ENCODE results near the gene SORCS2.

The SORCS2 gene

DNA sequence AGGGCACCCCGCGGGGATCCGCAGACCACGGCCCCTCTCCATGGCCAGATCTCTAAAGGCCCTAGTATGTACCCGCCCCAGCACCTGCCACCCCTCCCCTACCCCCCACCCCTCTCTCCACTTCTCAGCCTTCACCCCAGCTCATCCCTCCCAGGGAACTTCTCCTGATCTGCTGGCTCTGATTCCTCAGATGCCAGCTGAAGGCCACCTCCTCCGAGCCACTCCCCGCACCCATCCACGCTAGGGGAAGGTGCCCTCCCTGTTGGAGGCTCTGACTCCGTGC, 230.5 kb downstream of the SORCS2 start:
- ChIA-PET POLR2A (no interaction called here), CTCF (no interaction called here)
- TF ChIP-seq LEF1 (IDR thresholded peaks at IDR 0.05; ENCODE audit: borderline replicate concordance) (no peak), ARNT (IDR thresholded peaks at IDR 0.05) (no peak), SP1 (IDR thresholded peaks at IDR 0.05) (no peak), FOXK2 (IDR thresholded peaks at IDR 0.05) (no peak)
- DNase-seq (ENCODE audit: extremely low spot score): no peak

- ChIA-PET POLR2A (interaction anchor here (1.0 kb wide), 1 partner anchor 34 kb away, joined by 3 read pairs; no protein-coding TSS in a partner anchor), CTCF (no interaction called here)
Measured at GRCh38 chr4:7423391-7423790, 231.1 kb downstream of the SORCS2 start.

DNA sequence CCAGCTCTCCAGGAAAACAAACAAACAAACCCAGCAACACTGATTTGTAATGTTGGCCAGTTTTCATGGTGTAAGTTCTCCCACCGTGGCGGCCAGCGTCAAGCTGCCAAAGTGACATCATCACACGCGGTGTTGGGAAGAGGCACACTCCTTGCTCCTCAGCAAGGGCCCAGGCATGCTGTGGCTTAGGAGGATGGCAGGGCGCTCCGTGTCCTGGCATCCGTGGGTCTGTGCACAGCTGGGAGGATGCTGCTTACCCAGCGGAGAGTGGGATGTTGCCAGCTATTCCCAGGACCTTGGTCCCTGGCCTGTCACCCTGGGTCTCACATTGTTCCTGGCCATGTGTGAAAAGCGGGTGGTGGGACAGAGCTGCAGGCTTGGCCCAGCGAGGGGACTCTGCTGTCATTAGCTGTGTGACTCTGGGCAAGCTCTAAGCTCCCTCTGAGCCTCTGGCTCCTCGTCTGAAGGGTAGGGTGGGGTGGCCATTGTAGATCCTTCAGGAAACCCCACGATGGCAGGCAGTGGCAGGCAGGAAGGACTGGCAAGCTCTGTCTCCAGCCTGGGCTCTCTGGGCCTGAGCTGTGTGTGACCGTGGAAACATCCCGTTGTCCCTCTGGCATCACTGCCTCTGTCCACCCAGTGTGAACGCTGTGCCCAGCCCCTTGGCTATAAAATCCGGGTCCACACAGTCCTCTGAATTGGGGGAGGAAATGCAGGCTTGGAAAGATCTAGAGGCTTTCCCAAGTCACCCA, 231.6 kb downstream of the SORCS2 start:
- TF ChIP-seq FOXK2 (IDR thresholded peaks at IDR 0.05) (no peak), FOXM1 (IDR thresholded peaks at IDR 0.05; ENCODE audit: borderline replicate concordance) (no peak), SP1 (IDR thresholded peaks at IDR 0.05) (no peak), ARNT (IDR thresholded peaks at IDR 0.05) (no peak), FOXA1 (IDR thresholded peaks at IDR 0.05) (no peak), L3MBTL2 (conservative IDR thresholded peaks at IDR 0.05) (no peak), CTBP1 (IDR thresholded peaks at IDR 0.05; ENCODE audit: borderline replicate concordance) (no peak), TARDBP (IDR thresholded peaks at IDR 0.05) (no peak), SUZ12 (IDR thresholded peaks at IDR 0.05) (no peak), ZNF384 (IDR thresholded peaks at IDR 0.05) (no peak), NFRKB (IDR thresholded peaks at IDR 0.05) (no peak), HDGF (IDR thresholded peaks at IDR 0.05; ENCODE audit: borderline replicate concordance) (no peak), LEF1 (IDR thresholded peaks at IDR 0.05; ENCODE audit: borderline replicate concordance) (no peak), BHLHE40 (IDR thresholded peaks at IDR 0.05; ENCODE audit: borderline replicate concordance) (no peak)
- TF ChIP-seq, protein P1, sequence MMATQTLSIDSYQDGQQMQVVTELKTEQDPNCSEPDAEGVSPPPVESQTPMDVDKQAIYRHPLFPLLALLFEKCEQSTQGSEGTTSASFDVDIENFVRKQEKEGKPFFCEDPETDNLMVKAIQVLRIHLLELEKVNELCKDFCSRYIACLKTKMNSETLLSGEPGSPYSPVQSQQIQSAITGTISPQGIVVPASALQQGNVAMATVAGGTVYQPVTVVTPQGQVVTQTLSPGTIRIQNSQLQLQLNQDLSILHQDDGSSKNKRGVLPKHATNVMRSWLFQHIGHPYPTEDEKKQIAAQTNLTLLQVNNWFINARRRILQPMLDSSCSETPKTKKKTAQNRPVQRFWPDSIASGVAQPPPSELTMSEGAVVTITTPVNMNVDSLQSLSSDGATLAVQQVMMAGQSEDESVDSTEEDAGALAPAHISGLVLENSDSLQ (IDR thresholded peaks at IDR 0.05): no peak
- DNase-seq (ENCODE audit: extremely low spot score): no peak
- POLR2A ChIA-PET: interaction anchor here (1.0 kb wide), 1 partner anchor 35 kb away, joined by 3 read pairs; no protein-coding TSS in a partner anchor
- CTCF ChIA-PET: no interaction called here

More at GRCh38 chr4:7423391-7423790, 231.1 kb downstream of the SORCS2 start:
- TF ChIP-seq ELF4 (IDR thresholded peaks at IDR 0.05) (no peak), TARDBP (IDR thresholded peaks at IDR 0.05) (no peak), LEF1 (IDR thresholded peaks at IDR 0.05; ENCODE audit: borderline replicate concordance) (no peak), FOXM1 (IDR thresholded peaks at IDR 0.05; ENCODE audit: borderline replicate concordance) (no peak), FOXA1 (IDR thresholded peaks at IDR 0.05) (no peak), HDGF (IDR thresholded peaks at IDR 0.05; ENCODE audit: borderline replicate concordance) (no peak), SP1 (IDR thresholded peaks at IDR 0.05) (no peak), BHLHE40 (IDR thresholded peaks at IDR 0.05; ENCODE audit: borderline replicate concordance) (no peak), NFRKB (IDR thresholded peaks at IDR 0.05) (no peak), SUZ12 (IDR thresholded peaks at IDR 0.05) (no peak), ZNF384 (IDR thresholded peaks at IDR 0.05) (no peak), ARNT (IDR thresholded peaks at IDR 0.05) (no peak)
- TF ChIP-seq, protein P1 (IDR thresholded peaks at IDR 0.05): no peak
- DNase-seq (ENCODE audit: extremely low spot score): no peak

DNA sequence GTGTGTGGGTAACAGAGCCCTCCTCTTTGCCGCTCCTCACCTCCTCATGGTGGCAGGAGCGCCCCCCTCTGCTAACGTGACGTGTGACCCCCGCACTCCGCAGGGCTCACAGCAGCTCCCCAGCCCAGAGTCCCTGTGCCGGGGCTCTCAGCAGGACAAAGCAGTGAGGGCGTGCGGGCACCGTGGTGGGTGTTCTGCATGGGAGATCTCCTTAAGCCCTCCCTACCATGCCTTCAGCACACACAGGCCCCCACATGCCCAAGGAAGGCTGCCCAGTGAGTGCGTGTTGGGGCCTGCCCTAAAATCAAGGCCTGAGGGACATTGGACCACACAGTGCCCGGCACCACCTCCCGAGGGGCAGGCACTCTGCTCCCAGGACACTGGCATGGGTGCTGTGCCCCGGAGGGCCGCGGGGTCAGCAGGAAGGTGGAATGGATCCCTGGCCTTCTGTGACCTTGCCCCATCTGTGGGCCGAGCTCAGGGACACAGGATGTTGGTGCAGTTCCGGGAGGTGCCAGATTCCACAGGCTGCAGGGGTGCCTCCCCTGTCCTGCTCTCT, 232.3 kb downstream of the SORCS2 start:
- TF ChIP-seq FOXA1 (IDR thresholded peaks at IDR 0.05) (no peak), ZNF384 (IDR thresholded peaks at IDR 0.05) (no peak), SUZ12 (IDR thresholded peaks at IDR 0.05) (no peak), ELF4 (IDR thresholded peaks at IDR 0.05) (no peak), TARDBP (IDR thresholded peaks at IDR 0.05) (no peak), FOXK2 (IDR thresholded peaks at IDR 0.05) (no peak), FOXM1 (IDR thresholded peaks at IDR 0.05; ENCODE audit: borderline replicate concordance) (no peak), BHLHE40 (IDR thresholded peaks at IDR 0.05; ENCODE audit: borderline replicate concordance) (no peak), HDGF (IDR thresholded peaks at IDR 0.05; ENCODE audit: borderline replicate concordance) (no peak), ARNT (IDR thresholded peaks at IDR 0.05) (no peak), NFRKB (IDR thresholded peaks at IDR 0.05) (no peak), L3MBTL2 (conservative IDR thresholded peaks at IDR 0.05) (no peak), SP1 (IDR thresholded peaks at IDR 0.05) (no peak), LEF1 (IDR thresholded peaks at IDR 0.05; ENCODE audit: borderline replicate concordance) (no peak), CTBP1 (IDR thresholded peaks at IDR 0.05; ENCODE audit: borderline replicate concordance) (no peak)
- TF ChIP-seq, protein P1 (IDR thresholded peaks at IDR 0.05): no peak
- no peak for DNase-seq (ENCODE audit: extremely low spot score)
- CTCF ChIA-PET: no interaction called here
- POLR2A ChIA-PET: interaction anchor here (1.0 kb wide), 1 partner anchor 35 kb away, joined by 3 read pairs; no protein-coding TSS in a partner anchor

- TF ChIP-seq LEF1 (IDR thresholded peaks at IDR 0.05; ENCODE audit: borderline replicate concordance): no peak
- TF ChIP-seq ZNF384 (IDR thresholded peaks at IDR 0.05): no peak
- no peak for TF ChIP-seq ELF4 (IDR thresholded peaks at IDR 0.05)
- TF ChIP-seq FOXK2 (IDR thresholded peaks at IDR 0.05): no peak
- no peak for TF ChIP-seq SP1 (IDR thresholded peaks at IDR 0.05)
- TF ChIP-seq CTBP1 (IDR thresholded peaks at IDR 0.05; ENCODE audit: borderline replicate concordance): no peak
- TF ChIP-seq SUZ12 (IDR thresholded peaks at IDR 0.05): no peak
- TF ChIP-seq NFRKB (IDR thresholded peaks at IDR 0.05): no peak
- TF ChIP-seq L3MBTL2 (conservative IDR thresholded peaks at IDR 0.05): no peak
- CTCF ChIA-PET: no interaction called here
- POLR2A ChIA-PET: no interaction called here
- no peak for DNase-seq (ENCODE audit: extremely low spot score)
Measured at GRCh38 chr4:7425124-7425523, 232.8 kb downstream of the SORCS2 start.
